HUES48 (cell line): ENCODE measurements around the gene BNC2.
A peak's percentile ranks its signal among the peaks of the same experiment; 100 is the strongest.

ENCODE experiments used
- H3K27ac ChIP-seq: one replicate; pipeline ENCODE4 v1.7.0; 2013; ENCODE audit warnings: low read depth, low read length, inconsistent platforms
- H3K27me3 ChIP-seq: 2 replicates; pipeline ENCODE4 v1.6.1; 2013; ENCODE audit warnings: mild to moderate bottlenecking, low read length; ENCODE audit not compliant: control insufficient read depth, insufficient read depth
- H3K36me3 ChIP-seq: 2 replicates; pipeline ENCODE4 v1.6.1; 2013; ENCODE audit warnings: low read length; ENCODE audit not compliant: control insufficient read depth, insufficient read depth
- H3K4me1 ChIP-seq: 2 replicates; pipeline ENCODE4 v1.6.1; 2013; ENCODE audit warnings: mild to moderate bottlenecking, low read length; ENCODE audit not compliant: control insufficient read depth, insufficient read depth
- H3K4me3 ChIP-seq: 2 replicates; pipeline ENCODE4 v1.5.1; 2013; ENCODE audit warnings: mild to moderate bottlenecking, low read depth, low read length
- H3K9ac ChIP-seq: 2 replicates; pipeline ENCODE4 v1.6.1; 2013; ENCODE audit warnings: mild to moderate bottlenecking, low read depth, low read length, moderate library complexity
- H3K9me3 ChIP-seq: 2 replicates; pipeline ENCODE4 v1.6.1; 2013; ENCODE audit warnings: low read length; ENCODE audit not compliant: control insufficient read depth, insufficient read depth

Gene BNC2

DNA sequence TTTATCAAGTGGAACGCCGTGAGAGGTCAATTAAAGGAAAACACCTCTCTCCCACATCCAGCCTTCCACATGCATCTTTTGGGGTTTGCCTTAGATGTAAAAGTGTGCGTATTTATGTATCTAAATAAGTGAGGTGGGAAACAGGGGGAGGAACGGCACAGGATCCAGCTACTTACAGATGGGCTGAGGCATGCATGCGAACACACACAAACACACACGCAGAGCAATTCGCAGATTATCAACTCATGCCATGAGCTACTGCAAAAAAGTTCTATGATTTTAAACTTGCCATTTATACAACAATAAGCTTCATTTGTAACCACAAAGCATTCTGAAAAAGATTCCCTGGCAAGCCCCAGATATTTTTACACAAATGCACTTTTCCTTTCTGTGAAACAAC is 242.1 kb downstream of the BNC2 start:
- no peaks in the 10 kb centered on the region for H3K9me3 ChIP-seq
- H3K4me1 ChIP-seq: peaks cover 55% of the 10 kb centered on the region
- H3K4me3 ChIP-seq: no peak overlapping the region
- peak overlapping the region; percentile 34 for H3K27ac ChIP-seq
- H3K9ac ChIP-seq: no peak overlapping the region
- H3K27me3 ChIP-seq: no peaks in the 10 kb centered on the region
- no peaks in the 10 kb centered on the region for H3K36me3 ChIP-seq

DNA sequence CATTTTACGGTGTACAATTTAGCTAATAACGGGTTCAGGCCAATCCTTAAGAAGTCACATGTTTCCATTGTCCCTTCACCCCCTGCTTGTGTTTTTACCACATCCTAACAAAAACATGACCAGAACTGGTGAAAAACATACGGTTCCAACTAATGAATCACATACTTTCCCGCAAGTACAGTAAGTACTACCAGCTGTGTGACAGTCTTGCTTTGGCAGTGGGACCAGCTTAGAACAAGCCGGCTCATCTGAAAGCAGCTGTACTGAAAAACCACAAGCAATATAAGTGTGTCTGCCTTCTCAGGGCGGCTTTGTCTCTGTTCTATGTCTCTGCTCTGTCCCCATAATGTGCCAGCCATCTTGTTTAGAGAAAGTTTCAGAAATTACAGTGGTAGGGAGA is 242.5 kb downstream of the BNC2 start:
- Histone ChIP-seq H3K27ac (peak overlapping the region; percentile 34), H3K9me3 (no peaks in the 10 kb centered on the region), H3K4me3 (no peak overlapping the region), H3K36me3 (no peaks in the 10 kb centered on the region), H3K9ac (no peak overlapping the region), H3K27me3 (no peaks in the 10 kb centered on the region), H3K4me1 (peaks cover 59% of the 10 kb centered on the region)

DNA sequence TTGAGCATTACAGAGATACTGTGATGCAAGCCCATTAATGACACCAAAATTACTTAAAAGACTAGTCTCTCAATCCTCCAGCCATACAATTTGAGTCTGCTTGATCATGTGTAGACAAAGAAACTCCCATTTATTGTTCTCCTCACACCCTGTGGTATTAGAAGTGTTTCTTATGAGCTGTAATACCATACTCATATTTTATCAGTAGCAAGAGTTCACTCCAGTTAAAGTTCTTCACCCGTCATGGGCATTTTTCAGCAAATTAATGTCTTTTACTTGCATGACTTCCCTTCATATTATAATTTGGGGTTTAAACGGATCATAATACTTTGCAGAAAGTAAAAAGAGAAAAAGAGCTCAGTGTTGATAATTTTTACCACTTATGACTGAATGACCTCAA is 242.9 kb downstream of the BNC2 start:
- Histone ChIP-seq H3K4me1 (peaks cover 64% of the 10 kb centered on the region), H3K36me3 (no peaks in the 10 kb centered on the region), H3K9me3 (no peaks in the 10 kb centered on the region), H3K27ac (peak overlapping the region; percentile 73), H3K9ac (no peak overlapping the region), H3K4me3 (no peak overlapping the region), H3K27me3 (no peaks in the 10 kb centered on the region)

DNA sequence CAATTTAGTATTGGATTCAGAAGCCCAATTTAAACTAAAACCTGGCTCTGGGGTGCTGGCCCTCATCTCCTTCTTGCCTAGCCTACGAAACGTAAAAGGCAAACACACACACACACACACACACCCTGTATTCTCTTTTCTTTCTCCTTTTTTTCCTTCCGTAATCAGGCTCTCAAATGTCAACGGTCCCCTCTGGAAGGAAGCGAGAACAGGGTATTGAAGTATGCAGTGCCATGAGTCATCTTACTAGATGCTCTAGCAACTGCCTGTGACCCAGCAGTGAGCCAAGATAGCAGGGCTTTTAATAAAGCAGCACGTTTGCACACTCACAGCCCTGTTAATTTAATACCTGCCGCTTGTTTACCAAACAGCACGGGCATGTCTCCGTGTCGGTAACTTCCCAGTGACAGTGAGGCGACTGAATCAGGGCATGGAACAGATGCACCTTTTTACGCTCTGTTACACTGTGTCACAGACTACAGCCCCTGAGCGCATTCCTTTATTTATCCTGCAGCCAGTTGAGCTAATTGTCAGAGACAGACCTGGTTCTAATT is 243.8 kb downstream of the BNC2 start:
- peak overlapping the region; percentile 73 for H3K27ac ChIP-seq
- H3K9ac ChIP-seq: peak overlapping the region; percentile 24; the same call in 1 of the 2 replicates
- no peaks in the 10 kb centered on the region for H3K9me3 ChIP-seq
- peaks cover 66% of the 10 kb centered on the region for H3K4me1 ChIP-seq
- H3K4me3 ChIP-seq: no peak overlapping the region
- H3K36me3 ChIP-seq: no peaks in the 10 kb centered on the region
- no peaks in the 10 kb centered on the region for H3K27me3 ChIP-seq

DNA sequence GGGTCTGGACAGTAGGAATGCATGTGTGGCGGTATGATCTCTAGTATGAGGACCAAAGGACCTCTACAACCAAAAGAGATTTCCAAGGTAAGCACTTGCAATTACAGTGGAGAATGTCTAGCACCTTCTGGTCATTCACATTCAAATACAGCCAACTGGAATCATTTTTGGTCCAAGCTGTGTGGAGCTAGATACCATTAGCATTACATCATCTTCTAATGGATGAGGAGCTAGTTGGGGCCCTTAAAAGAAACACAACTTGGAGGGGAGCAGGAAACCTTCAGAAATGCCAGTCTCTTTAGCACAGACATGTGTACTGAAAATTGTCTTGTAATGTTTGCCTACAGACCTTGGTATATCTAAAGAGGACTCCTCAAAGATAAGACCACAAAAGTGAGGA is 244.7 kb downstream of the BNC2 start:
- H3K4me1 ChIP-seq: peaks cover 70% of the 10 kb centered on the region
- H3K4me3 ChIP-seq: no peak overlapping the region; the same call in 1 of the 2 replicates
- H3K27me3 ChIP-seq: no peaks in the 10 kb centered on the region
- H3K9me3 ChIP-seq: no peaks in the 10 kb centered on the region
- H3K36me3 ChIP-seq: no peaks in the 10 kb centered on the region
- peak overlapping the region; percentile 73 for H3K27ac ChIP-seq
- H3K9ac ChIP-seq: no peak overlapping the region

DNA sequence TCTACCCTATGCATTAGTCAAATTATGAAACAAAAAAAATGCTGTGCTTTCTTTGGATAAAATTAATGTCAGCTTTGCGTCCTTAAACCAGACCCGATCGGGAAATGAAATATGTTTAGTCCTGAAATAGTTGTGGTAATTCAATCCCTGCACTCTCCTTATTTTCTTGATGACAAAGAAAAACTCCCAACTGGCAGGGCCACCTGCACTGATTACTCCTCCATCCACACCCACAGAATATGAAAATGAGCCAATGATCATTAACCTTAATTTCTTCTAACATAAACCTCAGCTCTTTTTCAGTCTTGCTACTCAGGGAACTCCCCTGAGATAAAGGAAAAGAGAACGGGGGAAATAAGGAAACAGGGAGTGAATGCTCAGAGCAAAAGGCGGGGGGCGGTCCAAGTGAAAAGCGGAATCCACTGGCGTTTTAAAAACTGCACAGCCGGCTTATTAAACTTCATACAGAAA is 245.3 kb downstream of the BNC2 start:
- H3K27ac ChIP-seq: no peak overlapping the region
- H3K4me1 ChIP-seq: peaks cover 76% of the 10 kb centered on the region
- H3K36me3 ChIP-seq: no peaks in the 10 kb centered on the region
- no peaks in the 10 kb centered on the region for H3K9me3 ChIP-seq
- no peak overlapping the region for H3K4me3 ChIP-seq
- H3K9ac ChIP-seq: no peak overlapping the region
- no peaks in the 10 kb centered on the region for H3K27me3 ChIP-seq

DNA sequence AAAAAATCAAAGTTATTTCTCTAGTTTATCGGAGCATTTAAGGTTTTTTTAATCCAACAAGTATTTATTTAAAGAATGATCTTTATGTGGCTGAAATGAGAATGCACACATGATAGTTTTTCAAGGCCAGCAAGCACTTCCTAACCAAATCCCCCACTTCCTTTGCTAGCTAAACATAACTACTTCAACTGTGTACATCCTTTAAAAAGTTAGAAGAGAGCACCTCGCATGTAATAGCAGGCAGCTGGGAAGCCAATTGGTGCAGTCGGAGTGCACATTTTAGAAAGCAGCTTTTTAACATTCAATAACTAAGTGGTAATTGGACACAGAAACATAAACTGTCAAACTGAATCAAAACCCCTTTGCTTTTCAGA is 245.7 kb downstream of the BNC2 start:
- no peak overlapping the region for H3K27ac ChIP-seq
- H3K4me3 ChIP-seq: no peak overlapping the region
- no peaks in the 10 kb centered on the region for H3K27me3 ChIP-seq
- H3K9ac ChIP-seq: no peak overlapping the region
- no peaks in the 10 kb centered on the region for H3K36me3 ChIP-seq
- peaks cover 81% of the 10 kb centered on the region for H3K4me1 ChIP-seq
- no peaks in the 10 kb centered on the region for H3K9me3 ChIP-seq

DNA sequence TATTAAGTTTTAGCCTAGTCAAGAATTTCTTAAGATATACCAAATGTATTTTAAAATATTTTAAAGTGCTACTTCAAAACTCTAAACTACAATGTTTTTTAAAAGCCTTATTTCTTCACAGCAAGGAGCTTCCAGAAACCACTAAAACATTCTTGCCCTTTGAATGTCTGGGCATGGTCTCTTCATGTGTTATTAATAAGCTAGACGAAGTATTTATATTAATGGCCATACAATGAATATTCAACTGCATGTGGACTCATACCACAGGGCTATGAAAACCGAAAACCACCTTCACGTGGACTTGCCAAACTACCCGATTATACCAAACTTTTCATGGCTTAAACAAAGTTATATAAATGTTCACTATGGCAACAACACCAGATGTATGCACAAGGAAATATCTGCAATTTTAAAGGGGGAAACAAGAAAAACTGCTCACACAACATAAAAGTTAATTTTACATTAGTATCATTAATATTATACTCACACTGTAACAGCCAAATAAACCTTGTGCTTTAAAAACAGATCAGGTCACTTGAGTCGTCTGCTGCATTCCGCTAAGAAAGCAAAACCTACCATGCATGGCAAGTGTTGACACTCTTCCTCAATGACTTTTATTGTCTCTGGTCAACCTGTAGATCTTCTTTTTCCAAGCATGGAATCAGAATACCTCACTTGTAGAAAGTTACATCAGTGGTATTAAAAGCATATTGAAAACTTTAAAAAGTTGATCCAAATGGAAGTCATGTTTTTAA is 246.3 kb downstream of the BNC2 start:
- H3K9me3 ChIP-seq: no peaks in the 10 kb centered on the region
- no peaks in the 10 kb centered on the region for H3K36me3 ChIP-seq
- no peak overlapping the region for H3K4me3 ChIP-seq
- no peak overlapping the region for H3K9ac ChIP-seq
- H3K4me1 ChIP-seq: peaks cover 86% of the 10 kb centered on the region
- no peak overlapping the region for H3K27ac ChIP-seq
- H3K27me3 ChIP-seq: no peaks in the 10 kb centered on the region

DNA sequence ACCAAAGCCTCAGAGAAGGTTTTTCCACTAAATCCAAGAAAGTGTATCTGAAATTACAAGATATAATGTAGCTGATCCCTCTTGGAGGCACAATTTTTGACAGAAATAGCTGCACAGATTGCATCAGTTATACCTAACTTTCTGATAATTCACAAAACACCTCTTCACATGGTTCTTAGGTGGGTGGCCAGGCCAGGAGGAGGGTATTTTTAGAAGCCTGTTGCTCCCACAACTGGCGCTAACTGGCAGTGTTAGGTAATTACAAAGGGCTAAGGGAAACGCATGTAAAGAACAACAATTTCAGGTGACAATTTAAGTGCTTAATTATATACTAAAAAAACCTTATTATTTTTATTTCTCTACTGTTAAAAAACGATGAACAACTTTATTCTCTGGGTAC is 247.9 kb downstream of the BNC2 start:
- Histone ChIP-seq H3K9me3 (no peaks in the 10 kb centered on the region), H3K27me3 (no peaks in the 10 kb centered on the region), H3K9ac (no peak overlapping the region), H3K27ac (no peak overlapping the region), H3K36me3 (no peaks in the 10 kb centered on the region), H3K4me1 (peaks cover 72% of the 10 kb centered on the region), H3K4me3 (no peak overlapping the region)

DNA sequence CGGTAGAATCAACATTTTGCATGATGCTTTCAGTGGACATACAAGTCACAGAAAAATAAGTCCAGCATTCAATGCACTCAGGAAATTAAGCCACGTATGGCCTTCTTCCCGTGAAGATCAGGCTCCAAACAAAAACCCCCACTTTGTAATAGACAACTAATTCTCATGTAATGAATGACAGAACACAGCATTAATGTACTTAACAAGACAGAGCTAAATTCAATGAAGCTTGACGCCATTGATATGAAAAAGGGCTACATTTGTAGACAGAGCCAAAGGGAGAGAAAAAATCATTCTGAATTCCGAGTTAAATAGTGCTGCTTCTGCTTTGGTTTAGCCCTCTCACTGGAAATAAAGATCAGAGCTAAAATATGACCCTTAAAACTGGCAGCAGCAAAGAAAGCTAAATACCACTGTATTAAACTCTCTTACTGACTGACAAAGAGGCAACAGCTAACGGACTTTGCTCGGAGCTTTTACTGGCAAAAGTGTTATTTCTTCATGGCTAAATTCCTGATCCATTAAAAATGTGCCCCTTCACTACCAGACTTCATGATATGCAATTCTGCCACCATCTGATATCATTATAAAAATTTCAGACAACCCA is 250.5 kb downstream of the BNC2 start:
- peaks cover 50% of the 10 kb centered on the region for H3K4me1 ChIP-seq
- H3K27me3 ChIP-seq: no peaks in the 10 kb centered on the region
- no peak overlapping the region for H3K9ac ChIP-seq
- H3K4me3 ChIP-seq: no peak overlapping the region
- no peaks in the 10 kb centered on the region for H3K9me3 ChIP-seq
- H3K36me3 ChIP-seq: no peaks in the 10 kb centered on the region
- no peak overlapping the region for H3K27ac ChIP-seq

DNA sequence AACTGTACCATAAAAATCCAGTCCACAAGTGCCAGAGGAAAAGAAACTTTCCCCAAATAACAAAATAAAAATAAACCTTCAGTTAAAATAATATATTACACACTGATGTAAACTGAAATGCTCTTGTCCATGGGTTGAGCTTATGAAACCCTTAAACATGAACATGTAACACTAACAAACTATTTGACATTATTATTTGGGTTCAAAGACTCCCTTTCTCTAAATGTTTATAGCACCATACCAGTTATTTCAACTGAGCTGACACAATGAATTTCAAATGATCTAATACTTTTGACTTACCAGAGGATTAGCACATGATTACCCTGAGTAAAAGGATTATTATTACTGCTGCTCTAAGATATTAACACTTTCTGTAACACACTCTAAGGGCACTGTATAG is 251.1 kb downstream of the BNC2 start:
- no peak overlapping the region for H3K4me3 ChIP-seq
- no peaks in the 10 kb centered on the region for H3K36me3 ChIP-seq
- peaks cover 49% of the 10 kb centered on the region for H3K4me1 ChIP-seq
- no peak overlapping the region for H3K27ac ChIP-seq
- H3K9ac ChIP-seq: no peak overlapping the region
- H3K9me3 ChIP-seq: no peaks in the 10 kb centered on the region
- H3K27me3 ChIP-seq: no peaks in the 10 kb centered on the region
